Naive B cell (primary cell): ENCODE results near the gene UBE2J2. TPM values are rescaled to one million over a fixed set of nuclear protein-coding genes. Genes with fewer than 3 reads are reported as not detected.

Experiments used
- ATAC-seq, 2 donors: fragments of 150-1000 bp; cut with Tn5 transposase; 2 replicates each; pipeline ENCODE4 v1.10.0; 2021; ENCODE audit warnings: low read depth in 2 of 2, mild to moderate bottlenecking in 2 of 2, moderate library complexity in 2 of 2
- DNase-seq: peaks from one replicate; pipeline ENCODE4 v3.0.0; 2022
- H3K27ac Mint-ChIP-seq, 6 donors: one replicate each; pipeline ENCODE4 v1.8.0; 2020 to 2022; ENCODE audit warnings: mild to moderate bottlenecking in 6 of 6, mixed read lengths in 6 of 6, moderate library complexity in 5 of 6, inconsistent platforms in 2 of 6
- H3K27me3 Mint-ChIP-seq, 3 donors: one replicate each; pipeline ENCODE4 v1.8.0; 2021 to 2022; ENCODE audit warnings: mixed read lengths in 3 of 3, mild to moderate bottlenecking in 1 of 3
- H3K36me3 Mint-ChIP-seq, 2 donors: one replicate each; pipeline ENCODE4 v1.8.0; 2020 to 2022; ENCODE audit warnings: mixed read lengths in 2 of 2, inconsistent platforms in 1 of 2, mild to moderate bottlenecking in 1 of 2
- H3K4me1 Mint-ChIP-seq, 3 donors: one replicate each; pipeline ENCODE4 v1.8.0; 2020 to 2022; ENCODE audit warnings: mixed read lengths in 3 of 3, inconsistent platforms in 1 of 3, mild to moderate bottlenecking in 1 of 3, moderate library complexity in 1 of 3
- H3K4me3 Mint-ChIP-seq, 8 donors: one replicate each; pipeline ENCODE4 v1.8.0; 2020 to 2022; ENCODE audit warnings: mild to moderate bottlenecking in 8 of 8, mixed read lengths in 8 of 8, moderate library complexity in 8 of 8, inconsistent platforms in 2 of 8
- H3K9me3 Mint-ChIP-seq, 7 donors: one replicate each; pipeline ENCODE4 v1.8.0; 2020 to 2022; ENCODE audit warnings: mixed read lengths in 7 of 7, mild to moderate bottlenecking in 5 of 7, inconsistent platforms in 2 of 7, moderate library complexity in 1 of 7
- polyA plus RNA-seq, 6 donors: library from polyadenylated mRNA; unstranded; fragments of 300-500 nt; fragmentation: Illumina TruSeq; gene quantifications; one replicate each; pipeline ENCODE4 v1.2.3, GENCODE V29; 2021; ENCODE audit warnings: low read depth in 6 of 6

Gene UBE2J2
- polyA plus RNA-seq, 6 donors from 2014 or later = 75.1 to 112 (median 87.4) TPM

DNA sequence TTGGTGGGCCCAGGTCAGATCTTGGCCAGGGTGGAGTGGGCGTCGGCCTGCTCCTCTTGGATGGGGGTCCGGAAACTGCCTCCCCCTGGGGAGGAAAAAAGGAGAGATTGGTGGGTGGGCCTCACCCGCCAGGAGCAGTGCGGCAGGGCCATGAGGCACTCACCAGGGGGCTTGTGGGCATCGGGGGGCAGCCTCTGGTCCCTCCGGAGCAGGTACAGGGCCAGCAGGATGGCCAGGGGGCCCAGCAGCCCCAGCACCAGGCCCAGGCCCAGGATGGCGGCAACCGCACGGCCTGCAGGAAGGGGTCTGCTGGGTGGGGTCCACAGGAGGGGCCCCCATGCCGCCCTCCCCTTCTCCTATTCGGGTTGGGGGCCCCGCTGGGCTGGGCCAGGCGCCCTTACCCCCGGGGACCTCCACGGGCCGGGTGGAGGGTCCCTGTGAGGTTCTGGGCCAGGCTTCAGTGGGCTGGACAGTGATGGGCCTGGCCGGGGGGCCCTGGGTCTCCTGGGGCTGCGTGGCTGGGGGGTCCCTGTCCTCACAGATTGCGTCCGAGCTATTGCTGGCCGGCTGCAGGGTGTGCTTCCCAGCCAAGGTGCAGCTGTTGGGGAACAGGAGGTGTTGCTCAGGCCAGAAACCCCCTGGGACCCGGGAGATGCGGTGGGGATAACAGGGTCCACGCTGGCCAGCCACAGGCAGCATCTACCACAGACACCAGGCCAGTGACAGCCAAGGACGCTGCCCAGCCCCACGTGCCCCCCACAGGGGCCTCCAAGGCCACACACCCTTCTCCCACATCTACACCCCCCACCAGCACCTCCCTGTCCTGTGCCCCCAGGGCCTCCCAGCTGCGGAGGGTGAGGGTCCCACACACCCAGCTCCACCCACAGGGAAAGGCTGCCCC, 61.9 kb downstream of the UBE2J2 start:
- peak overlapping the region in 2 of 6 donors; percentile 32 to 34 for H3K27ac Mint-ChIP-seq
- ATAC-seq (no peak), DNase-seq (no peak)
- no peaks in the 10 kb centered on the region for H3K9me3 Mint-ChIP-seq
- peak overlapping the region in 3 of 8 donors; percentile 13 to 47 (median 46) for H3K4me3 Mint-ChIP-seq
- H3K36me3 Mint-ChIP-seq = no peaks in the 10 kb centered on the region
- peaks cover 18 to 55% (median 36%) of the 10 kb centered on the region in 3 donors for H3K4me1 Mint-ChIP-seq
- H3K27me3 Mint-ChIP-seq = peaks cover 0 to 36% (median 14%) of the 10 kb centered on the region in 3 donors

DNA sequence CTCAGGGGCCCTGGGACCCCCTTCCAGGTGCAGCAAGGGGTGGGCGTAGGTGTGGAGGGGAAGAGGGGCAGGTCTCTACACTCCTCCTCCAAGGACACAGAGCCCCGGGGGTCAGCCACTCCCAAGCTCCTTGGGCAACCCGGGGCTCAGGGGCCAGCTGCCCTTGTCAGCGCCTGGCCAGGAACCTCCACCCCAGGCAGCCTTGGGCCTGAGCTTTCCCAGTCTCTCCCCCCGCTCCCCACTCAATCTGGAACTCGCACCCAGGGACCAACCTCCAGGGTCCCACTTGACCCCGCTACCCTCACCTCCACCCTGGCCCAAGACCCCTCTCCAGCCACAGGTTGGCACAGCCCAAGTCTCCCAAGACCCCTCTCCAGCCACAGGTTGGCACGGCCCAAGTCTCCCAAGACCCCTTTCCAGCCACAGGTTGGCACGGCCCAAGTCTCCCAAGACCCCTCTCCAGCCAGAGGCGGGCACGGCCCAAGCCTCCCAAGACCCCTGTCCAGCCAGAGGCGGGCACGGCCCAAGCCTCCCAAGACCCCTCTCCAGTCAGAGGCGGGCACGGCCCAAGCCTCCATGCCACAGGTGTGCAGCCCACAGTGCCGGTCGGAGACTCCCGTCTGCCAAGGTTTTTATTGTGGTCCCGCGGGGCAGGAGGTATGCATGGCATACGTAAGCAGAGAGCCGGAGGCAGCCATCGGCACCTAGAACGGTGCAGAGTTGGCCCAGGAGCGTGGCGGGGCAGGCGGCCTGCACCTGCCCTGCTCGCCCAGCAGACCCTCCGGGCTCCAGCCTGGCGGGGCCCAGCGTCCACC, 62.7 kb downstream of the UBE2J2 start:
- H3K27me3 Mint-ChIP-seq = peaks cover 0 to 36% (median 14%) of the 10 kb centered on the region in 3 donors
- H3K27ac Mint-ChIP-seq = no peak overlapping the region
- H3K9me3 Mint-ChIP-seq = no peaks in the 10 kb centered on the region
- H3K4me1 Mint-ChIP-seq = peaks cover 14 to 55% (median 35%) of the 10 kb centered on the region in 3 donors
- peak overlapping the region in 2 of 8 donors; percentile 46 to 76 for H3K4me3 Mint-ChIP-seq
- H3K36me3 Mint-ChIP-seq = no peaks in the 10 kb centered on the region
- DNase-seq = no peak
- ATAC-seq = no peak

DNA sequence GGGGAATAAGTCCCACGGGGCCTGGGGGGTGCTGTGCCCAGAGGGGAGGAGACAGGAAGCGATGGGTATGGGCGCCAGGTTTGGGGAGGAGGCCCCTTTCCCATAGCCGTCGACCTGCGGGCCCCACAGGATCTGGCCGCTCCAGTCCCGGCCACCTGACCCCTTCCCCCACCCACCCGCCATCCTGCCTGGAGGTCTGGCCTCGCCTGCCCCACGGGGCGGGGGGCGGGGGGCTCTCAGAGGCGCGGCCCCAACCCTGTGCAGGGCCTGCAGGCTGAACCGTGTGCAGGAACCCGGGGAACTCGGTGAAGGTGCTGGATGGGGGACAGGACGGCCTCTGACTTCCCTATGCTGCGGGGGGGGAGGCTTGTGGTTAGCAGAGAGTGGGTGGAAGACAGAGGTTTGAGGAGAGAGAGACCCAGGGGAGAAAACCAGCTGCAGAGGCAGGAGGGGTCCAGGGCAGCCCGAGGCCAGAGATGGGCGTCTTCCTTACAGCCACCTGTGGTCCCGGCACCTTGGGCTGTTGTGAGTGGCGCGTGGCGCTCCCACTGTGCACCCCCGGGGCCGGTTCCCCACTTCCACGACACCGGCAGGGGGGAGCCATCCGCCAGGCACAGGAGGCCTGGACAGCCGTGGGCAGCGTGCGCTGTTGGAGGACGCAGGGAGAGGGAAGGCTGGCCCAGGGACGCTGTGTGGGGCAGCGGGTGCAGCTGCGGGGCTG, 64.8 kb downstream of the UBE2J2 start:
- DNase-seq (peak; percentile 67), ATAC-seq (peak; percentile 40 to 57)
- Mint-ChIP-seq H3K36me3 (no peaks in the 10 kb centered on the region), H3K4me1 (peaks cover 18 to 39% (median 19%) of the 10 kb centered on the region in 3 donors), H3K9me3 (no peaks in the 10 kb centered on the region), H3K27ac (peak overlapping the region in 3 of 6 donors; percentile 63 to 82 (median 70)), H3K4me3 (peak overlapping the region; percentile 39 to 88 (median 82)), H3K27me3 (peaks cover 0 to 36% (median 14%) of the 10 kb centered on the region in 3 donors)

DNA sequence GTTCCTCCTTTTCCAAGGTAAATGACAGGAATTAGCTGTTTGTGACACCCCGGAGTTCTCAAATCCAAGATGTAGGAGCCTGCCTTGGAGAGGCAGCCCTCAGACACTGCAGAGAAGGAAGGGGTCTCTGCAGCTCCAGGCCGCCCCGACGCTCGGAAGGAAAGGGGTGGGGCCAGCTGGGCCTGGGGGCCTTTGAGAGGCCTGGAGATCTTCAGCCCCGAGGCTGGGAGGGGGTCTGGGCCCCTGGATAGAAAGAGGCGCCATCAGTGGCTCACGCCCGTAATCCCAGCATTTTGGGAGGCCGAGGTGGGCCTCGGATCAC, 66.1 kb downstream of the UBE2J2 start:
- Mint-ChIP-seq H3K27me3 (peaks cover 0 to 36% (median 14%) of the 10 kb centered on the region in 3 donors), H3K27ac (peak overlapping the region in 3 of 6 donors; percentile 7 to 89 (median 70)), H3K9me3 (no peaks in the 10 kb centered on the region), H3K36me3 (no peaks in the 10 kb centered on the region), H3K4me1 (peaks cover 18 to 39% (median 19%) of the 10 kb centered on the region in 3 donors), H3K4me3 (peak overlapping the region in 7 of 8 donors; percentile 33 to 80 (median 66))
- DNase-seq = no peak
- ATAC-seq = no peak

DNA sequence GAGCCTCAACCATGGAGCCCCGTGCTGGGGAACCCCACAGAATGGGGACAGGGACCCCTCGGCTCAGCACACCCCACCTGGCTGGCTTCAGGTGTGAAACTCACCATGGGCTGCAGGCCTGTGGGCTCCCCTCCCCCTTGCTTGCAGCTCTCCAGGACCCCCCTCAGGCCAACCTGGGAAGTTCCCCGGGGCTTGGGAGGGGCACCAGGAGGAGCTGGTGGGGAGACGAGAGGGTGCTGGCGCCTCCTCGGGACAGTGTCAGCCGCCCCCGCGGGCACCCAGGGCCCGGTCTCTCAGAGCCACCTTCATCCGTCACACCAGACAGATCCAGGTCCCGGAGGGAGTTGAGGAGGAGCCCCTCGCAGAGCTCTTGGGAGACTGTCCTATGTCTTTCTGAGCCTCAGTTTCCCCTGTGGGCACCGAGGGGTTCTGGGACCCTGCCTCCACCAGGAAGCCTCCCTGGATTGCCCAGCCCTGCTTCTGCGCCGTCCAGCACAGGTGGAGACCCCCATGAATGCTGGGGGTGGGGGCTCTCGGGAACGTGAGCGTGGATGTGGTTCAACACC, 66.6 kb downstream of the UBE2J2 start:
- Mint-ChIP-seq H3K9me3 (no peaks in the 10 kb centered on the region), H3K36me3 (no peaks in the 10 kb centered on the region), H3K27me3 (peaks cover 0 to 36% (median 14%) of the 10 kb centered on the region in 3 donors), H3K4me1 (peaks cover 18 to 39% (median 19%) of the 10 kb centered on the region in 3 donors), H3K4me3 (peak overlapping the region; percentile 69 to 90 (median 80)), H3K27ac (peak overlapping the region in 2 of 6 donors; percentile 78 to 87)
- ATAC-seq (peak; percentile 7 to 11), DNase-seq (no peak)

DNA sequence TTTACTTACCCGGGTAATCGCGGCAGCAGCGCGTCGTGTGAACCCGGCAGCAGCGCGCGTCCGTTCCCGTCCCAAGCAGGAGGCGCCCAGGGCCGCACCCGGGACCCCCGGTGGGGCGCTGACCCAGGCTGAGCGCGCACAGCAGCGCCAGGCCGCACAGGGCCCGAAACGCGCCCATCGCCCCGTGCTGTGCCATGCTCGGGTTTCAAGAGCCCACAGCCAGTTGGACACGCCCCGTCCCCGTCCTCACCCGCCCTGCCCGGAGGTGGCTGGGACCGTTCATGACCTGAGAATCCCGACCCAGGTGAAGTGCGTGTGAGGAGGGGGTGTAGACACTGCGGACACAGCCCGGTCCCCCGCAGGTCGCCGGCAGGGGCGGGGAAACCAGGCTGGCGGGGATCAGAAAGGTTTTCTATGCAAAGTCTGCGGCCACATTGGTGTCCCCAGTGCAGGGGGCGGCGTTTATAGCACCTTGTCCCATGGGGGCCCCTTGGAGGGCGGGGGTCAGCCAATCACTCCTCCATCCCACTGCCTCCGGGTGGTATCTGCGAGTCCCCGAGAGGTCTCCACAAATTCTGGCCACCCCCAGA, 67.2 kb downstream of the UBE2J2 start, which contains the start of gene TNFRSF18:
TNFRSF18 (minus strand) TSS at position 217 of the 590 bp plus-strand sequence; CDS start at position 196, 21 bp downstream.
- peak within 1 kb of the TSS; percentile 69 to 90 (median 80) for H3K4me3 Mint-ChIP-seq
- no peaks in the 10 kb centered on the region for H3K36me3 Mint-ChIP-seq
- H3K9me3 Mint-ChIP-seq = no peaks in the 10 kb centered on the region
- H3K27me3 Mint-ChIP-seq = peaks cover 0 to 36% (median 14%) of the 10 kb centered on the region in 3 donors
- ATAC-seq (peak; percentile 36 to 46), DNase-seq (peak; percentile 64)
- H3K4me1 Mint-ChIP-seq = peaks cover 18 to 39% (median 19%) of the 10 kb centered on the region in 3 donors
- H3K27ac Mint-ChIP-seq = peak within 1 kb of the TSS in 2 of 6 donors; percentile 82 to 87

DNA sequence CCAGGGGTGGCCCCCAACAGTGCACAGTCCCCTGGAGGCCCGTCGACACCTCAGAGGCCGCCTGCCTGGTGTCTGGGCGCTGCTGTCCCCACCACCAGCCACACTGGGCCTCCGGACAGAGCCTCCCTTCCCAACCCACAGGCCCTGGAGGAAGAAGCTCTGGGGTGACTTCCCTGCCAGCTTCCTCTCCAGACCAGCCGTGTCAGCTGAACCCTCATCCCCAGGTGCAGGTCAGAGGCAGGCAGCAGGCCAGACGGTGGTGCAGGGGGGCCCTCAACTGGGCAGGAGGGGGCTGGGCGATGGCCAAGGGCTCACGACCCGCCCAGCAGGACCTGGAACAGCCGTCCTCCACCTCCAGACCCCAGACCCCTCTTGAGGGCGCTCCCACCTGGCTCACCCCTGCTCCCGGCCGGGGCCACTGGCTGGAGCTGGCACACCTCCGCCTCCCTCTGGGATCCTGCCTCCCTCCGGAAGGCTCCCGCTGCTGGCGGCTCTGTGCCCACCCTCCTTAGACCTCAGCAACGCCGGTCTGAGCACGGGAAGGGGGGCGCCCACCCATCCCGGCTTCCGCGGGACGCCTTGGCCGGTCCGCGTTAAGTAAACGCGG, 67.8 kb downstream of the UBE2J2 start:
- DNase-seq (no peak), ATAC-seq (no peak)
- Mint-ChIP-seq H3K4me3 (peak overlapping the region in 7 of 8 donors; percentile 68 to 90 (median 80)), H3K27me3 (peaks cover 0 to 30% (median 14%) of the 10 kb centered on the region in 3 donors), H3K9me3 (no peaks in the 10 kb centered on the region), H3K27ac (peak overlapping the region in 2 of 6 donors; percentile 82 to 87), H3K4me1 (peaks cover 18 to 35% (median 19%) of the 10 kb centered on the region in 3 donors), H3K36me3 (no peaks in the 10 kb centered on the region)

DNA sequence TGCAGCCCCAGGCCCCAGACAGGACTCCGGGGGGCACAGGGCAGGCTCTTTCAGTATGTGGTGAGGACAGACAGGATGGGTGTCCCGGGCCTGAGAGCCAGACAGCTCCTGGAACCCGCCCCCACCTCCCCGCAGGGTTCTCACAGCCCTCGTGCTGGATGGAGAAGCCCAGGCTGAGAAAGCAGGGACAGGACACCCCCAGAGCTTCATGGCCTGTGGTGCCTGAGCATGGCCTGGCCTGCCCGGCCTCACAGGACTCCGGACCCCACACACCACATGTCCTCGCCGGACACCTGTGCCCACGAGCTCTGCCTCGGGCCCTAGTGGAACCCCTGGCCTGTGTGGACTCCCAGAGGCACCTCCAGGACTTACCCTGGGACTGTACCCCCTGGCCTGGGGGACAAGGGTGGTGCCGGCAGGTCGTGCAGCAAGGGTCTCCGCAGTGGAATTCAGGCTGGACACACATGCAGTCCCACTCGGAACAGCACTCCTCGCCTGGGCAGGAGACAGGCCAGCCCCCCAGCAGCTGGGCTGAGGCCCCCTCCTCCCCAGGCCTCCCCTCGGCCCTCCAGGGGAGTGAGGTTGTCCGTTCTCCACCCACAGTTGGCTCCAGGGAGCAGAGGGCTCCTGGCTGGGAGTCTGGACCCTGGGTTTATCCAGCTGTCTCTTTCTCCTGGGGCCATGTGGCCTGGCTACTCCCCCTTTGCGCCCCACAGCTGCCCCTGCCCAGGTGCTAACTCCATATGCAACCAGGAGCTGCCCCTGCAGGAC, 68.5 kb downstream of the UBE2J2 start:
- H3K4me3 Mint-ChIP-seq = peak overlapping the region; percentile 24 to 80 (median 53)
- ATAC-seq = no peak
- peak overlapping the region in 1 of 6 donors; percentile 82 for H3K27ac Mint-ChIP-seq
- H3K4me1 Mint-ChIP-seq = peaks cover 19 to 40% (median 21%) of the 10 kb centered on the region in 3 donors
- no peaks in the 10 kb centered on the region for H3K9me3 Mint-ChIP-seq
- peaks cover 0 to 26% (median 14%) of the 10 kb centered on the region in 3 donors for H3K27me3 Mint-ChIP-seq
- DNase-seq = no peak
- H3K36me3 Mint-ChIP-seq = no peaks in the 10 kb centered on the region

DNA sequence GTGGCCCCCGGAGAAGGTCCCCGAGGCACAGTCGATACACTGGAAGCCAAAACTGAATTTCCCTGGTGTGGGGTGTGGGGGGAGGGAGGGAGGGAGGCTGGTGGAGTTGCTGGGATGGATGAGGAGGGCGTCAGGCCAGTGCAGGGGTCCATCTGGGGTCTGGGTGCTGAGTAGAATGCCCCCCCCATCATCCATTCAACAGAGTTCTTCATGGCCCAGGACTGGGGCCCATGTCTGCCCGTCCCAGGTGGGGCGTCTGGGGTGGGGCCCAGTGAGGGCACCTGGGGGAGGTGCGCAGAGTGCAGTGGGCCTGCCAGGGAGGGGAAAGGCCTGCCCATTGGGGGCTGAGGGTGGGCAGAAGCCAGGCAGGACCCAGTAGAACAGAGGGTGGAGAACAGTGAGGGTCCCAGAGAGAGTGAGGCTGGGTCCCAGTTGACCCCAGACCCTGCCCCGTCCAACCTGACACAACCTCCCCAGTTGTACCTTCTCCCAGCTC, 69.2 kb downstream of the UBE2J2 start:
- peak overlapping the region in 1 of 6 donors; percentile 82 for H3K27ac Mint-ChIP-seq
- no peaks in the 10 kb centered on the region for H3K36me3 Mint-ChIP-seq
- no peaks in the 10 kb centered on the region for H3K9me3 Mint-ChIP-seq
- DNase-seq (no peak), ATAC-seq (no peak)
- peak overlapping the region in 2 of 8 donors; percentile 16 to 24 for H3K4me3 Mint-ChIP-seq
- peaks cover 19 to 35% (median 21%) of the 10 kb centered on the region in 3 donors for H3K4me1 Mint-ChIP-seq
- H3K27me3 Mint-ChIP-seq = peaks cover 0 to 19% (median 14%) of the 10 kb centered on the region in 3 donors
